ENCODE data around the gene MYO5B.

- TF ChIP-seq CTCF (conservative IDR thresholded peaks at IDR 0.05) (no peak), ZFX (IDR thresholded peaks at IDR 0.05) (no peak)
Observed at GRCh38 chr18:49827996-49828395, 367.0 kb downstream of the MYO5B start.
